Measurements from ENCODE around the gene CHST13.

The CHST13 gene

DNA sequence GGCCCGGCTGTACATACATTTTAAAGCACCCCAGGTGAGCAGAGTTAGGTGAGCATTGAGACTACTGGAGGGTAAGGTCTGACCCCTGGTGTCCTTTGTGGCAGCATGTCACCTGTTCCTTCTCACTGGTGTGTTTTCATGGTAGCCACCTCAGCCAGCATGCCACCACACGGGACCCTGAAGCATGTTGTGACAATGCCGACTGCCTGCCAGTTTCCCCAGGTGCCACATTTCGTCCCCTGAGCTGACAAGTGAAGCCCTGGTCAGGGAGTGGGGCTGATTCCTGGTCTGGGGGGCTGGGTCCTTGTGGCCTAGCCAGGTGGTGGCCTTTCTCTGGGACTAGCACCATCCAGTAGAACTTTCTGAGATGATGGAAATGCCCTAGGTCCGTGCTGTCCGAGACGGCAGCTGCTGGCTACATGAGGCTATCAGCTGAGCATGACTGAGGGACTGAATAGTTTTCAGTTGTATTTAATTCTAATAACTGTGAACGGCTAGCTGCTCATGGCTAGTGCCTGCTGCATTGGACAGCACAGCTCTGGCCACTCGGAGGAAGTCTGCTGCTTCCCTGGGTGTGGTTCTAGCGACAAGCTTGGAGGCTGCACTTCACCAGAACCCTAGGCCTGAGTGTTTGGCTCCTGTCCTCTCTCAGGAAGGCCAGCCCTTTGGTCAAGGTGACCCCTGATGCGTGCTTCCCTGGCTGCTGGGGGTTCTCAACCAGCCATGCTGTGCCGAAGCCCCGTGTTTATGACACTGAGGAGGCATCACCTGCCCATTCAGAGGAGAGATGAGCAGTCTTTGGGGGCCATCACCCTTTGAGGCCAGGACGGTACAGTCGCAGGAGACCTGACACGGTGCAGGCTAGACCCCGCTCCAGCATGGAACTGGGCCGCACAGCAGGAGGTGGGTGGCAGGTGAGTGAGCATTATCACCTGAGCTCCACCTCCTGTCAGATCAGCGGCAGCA lies 30.9 kb downstream of the CHST13 start:
- DNase-seq (ENCODE audit: extremely low spot score), result no peak
- ChIA-PET CTCF (no interaction called here), POLR2A (no interaction called here)
- TF ChIP-seq FOXM1 (IDR thresholded peaks at IDR 0.05; ENCODE audit: borderline replicate concordance), result no peak
- no peak for TF ChIP-seq BHLHE40 (IDR thresholded peaks at IDR 0.05; ENCODE audit: borderline replicate concordance)
- no peak for TF ChIP-seq SUZ12 (IDR thresholded peaks at IDR 0.05)
- no peak for TF ChIP-seq FOXA1 (IDR thresholded peaks at IDR 0.05)
- TF ChIP-seq L3MBTL2 (conservative IDR thresholded peaks at IDR 0.05), result no peak
- TF ChIP-seq FOXK2 (IDR thresholded peaks at IDR 0.05), result no peak
- no peak for TF ChIP-seq HDGF (IDR thresholded peaks at IDR 0.05; ENCODE audit: borderline replicate concordance)
- no peak for TF ChIP-seq CTBP1 (IDR thresholded peaks at IDR 0.05; ENCODE audit: borderline replicate concordance)
- no peak for TF ChIP-seq TARDBP (IDR thresholded peaks at IDR 0.05)
- TF ChIP-seq ZNF384 (IDR thresholded peaks at IDR 0.05), result no peak
- no peak for TF ChIP-seq ARNT (IDR thresholded peaks at IDR 0.05)
- no peak for TF ChIP-seq LEF1 (IDR thresholded peaks at IDR 0.05; ENCODE audit: borderline replicate concordance)
- TF ChIP-seq, protein P1, sequence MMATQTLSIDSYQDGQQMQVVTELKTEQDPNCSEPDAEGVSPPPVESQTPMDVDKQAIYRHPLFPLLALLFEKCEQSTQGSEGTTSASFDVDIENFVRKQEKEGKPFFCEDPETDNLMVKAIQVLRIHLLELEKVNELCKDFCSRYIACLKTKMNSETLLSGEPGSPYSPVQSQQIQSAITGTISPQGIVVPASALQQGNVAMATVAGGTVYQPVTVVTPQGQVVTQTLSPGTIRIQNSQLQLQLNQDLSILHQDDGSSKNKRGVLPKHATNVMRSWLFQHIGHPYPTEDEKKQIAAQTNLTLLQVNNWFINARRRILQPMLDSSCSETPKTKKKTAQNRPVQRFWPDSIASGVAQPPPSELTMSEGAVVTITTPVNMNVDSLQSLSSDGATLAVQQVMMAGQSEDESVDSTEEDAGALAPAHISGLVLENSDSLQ (IDR thresholded peaks at IDR 0.05), result no peak
- TF ChIP-seq SP1 (IDR thresholded peaks at IDR 0.05), result no peak
- TF ChIP-seq ELF4 (IDR thresholded peaks at IDR 0.05), result no peak
- no peak for TF ChIP-seq NFRKB (IDR thresholded peaks at IDR 0.05)

DNA sequence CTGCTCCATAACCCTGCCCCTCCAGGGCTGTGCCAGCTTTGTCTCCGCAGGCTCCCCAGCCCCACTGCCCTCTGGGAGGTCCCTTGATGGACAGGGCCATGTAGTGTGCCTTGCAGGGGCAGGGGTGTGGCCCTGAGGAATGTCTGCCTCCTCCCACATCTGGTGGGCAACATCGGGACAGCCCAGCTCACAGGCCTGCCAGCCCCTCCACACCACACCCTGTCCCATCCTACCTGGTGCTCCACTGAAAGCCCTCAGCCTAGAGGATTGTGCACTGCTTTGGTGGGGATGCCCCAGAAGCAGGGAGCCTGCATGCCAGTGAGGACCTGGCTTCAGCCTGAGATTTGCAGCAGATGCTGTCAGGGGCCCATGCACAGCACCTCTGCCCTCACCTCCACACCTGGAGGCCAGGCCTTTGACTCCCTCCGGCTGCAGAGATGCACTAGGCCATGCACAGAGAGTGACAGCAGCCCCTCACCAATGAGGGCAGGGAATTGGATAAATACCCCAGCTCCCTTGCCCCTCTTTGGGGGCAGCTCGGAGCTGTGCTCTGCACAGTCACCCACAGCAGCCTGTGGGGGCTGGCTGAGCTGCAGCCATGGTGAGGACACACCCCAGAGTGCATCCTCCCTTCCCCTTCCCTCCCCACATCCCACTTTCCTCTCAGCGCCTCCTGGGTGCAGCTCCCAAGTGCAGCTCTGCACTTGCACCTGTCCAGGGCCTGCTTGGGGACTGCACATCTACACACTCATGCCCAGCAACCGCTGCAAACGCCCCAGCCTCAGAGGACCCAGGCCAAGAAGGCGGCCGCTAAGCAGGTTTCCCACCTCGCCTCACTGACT lies 32.1 kb downstream of the CHST13 start:
- ChIA-PET POLR2A (no interaction called here), CTCF (no interaction called here)
- TF ChIP-seq TARDBP (IDR thresholded peaks at IDR 0.05) (no peak), FOXA1 (IDR thresholded peaks at IDR 0.05) (no peak), ZNF384 (IDR thresholded peaks at IDR 0.05) (no peak), LEF1 (IDR thresholded peaks at IDR 0.05; ENCODE audit: borderline replicate concordance) (no peak), HDGF (IDR thresholded peaks at IDR 0.05; ENCODE audit: borderline replicate concordance) (no peak), BHLHE40 (IDR thresholded peaks at IDR 0.05; ENCODE audit: borderline replicate concordance) (no peak), SP1 (IDR thresholded peaks at IDR 0.05) (no peak), ARNT (IDR thresholded peaks at IDR 0.05) (no peak), FOXM1 (IDR thresholded peaks at IDR 0.05; ENCODE audit: borderline replicate concordance) (no peak), CTBP1 (IDR thresholded peaks at IDR 0.05; ENCODE audit: borderline replicate concordance) (no peak), NFRKB (IDR thresholded peaks at IDR 0.05) (no peak)
- no peak for DNase-seq (ENCODE audit: extremely low spot score)

DNA sequence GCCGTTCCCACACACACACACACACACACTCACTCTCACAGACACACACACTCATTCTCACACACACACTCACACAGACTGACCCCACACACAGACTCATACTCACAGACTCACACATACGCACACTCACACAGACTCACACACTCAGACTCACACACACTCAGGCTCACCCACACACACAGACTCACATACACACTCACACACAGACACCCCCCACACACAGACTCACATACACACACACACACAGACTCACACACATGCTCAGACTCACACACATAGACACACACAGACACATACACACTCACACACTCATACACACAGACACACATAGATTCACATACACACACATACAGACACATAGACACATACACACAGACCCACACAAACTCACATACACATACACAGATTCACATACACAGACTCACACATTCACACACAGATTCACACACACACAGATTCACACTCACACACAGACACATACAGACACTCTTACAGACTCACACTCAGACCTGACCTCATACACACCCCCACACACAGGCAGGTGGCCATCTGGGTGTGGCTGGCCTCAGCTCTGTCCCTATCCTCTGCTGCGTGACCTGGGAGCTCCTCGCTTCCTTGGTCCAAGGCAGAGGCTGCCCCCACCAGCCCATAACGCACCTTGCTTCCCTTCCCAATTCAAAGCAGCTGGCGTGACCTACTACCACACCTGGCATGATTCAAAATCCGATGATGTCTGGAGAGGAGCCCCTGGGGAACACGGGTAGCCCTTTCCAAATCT lies 32.9 kb downstream of the CHST13 start:
- CTCF ChIA-PET, result no interaction called here
- TF ChIP-seq ELF4 (IDR thresholded peaks at IDR 0.05), result no peak
- TF ChIP-seq ARNT (IDR thresholded peaks at IDR 0.05), result no peak
- no peak for TF ChIP-seq L3MBTL2 (conservative IDR thresholded peaks at IDR 0.05)
- TF ChIP-seq TARDBP (IDR thresholded peaks at IDR 0.05), result no peak
- no peak for TF ChIP-seq FOXM1 (IDR thresholded peaks at IDR 0.05; ENCODE audit: borderline replicate concordance)
- no peak for TF ChIP-seq SP1 (IDR thresholded peaks at IDR 0.05)
- no peak for TF ChIP-seq NFRKB (IDR thresholded peaks at IDR 0.05)
- TF ChIP-seq HDGF (IDR thresholded peaks at IDR 0.05; ENCODE audit: borderline replicate concordance), result no peak
- TF ChIP-seq FOXK2 (IDR thresholded peaks at IDR 0.05), result no peak
- no peak for TF ChIP-seq ZNF384 (IDR thresholded peaks at IDR 0.05)
- no peak for TF ChIP-seq SUZ12 (IDR thresholded peaks at IDR 0.05)
- DNase-seq (ENCODE audit: extremely low spot score), result no peak
- POLR2A ChIA-PET, result no interaction called here

DNA sequence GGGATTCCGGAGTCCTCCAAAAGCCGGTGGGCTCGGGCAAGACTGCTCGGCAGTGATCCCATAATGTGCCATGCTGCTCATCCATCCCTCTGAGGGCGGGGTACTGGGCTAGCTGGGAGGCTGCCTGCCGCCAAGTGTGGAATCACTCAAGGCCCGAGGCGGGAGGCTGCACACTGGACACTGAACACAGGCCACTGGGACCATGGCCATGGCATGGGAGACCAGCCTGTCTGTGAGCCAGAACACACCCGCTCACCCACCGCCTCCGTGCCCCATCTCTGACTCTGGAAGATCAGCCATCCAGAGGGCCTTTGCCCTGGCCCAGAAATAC lies 33.4 kb downstream of the CHST13 start:
- ChIA-PET CTCF (no interaction called here), POLR2A (no interaction called here)
- DNase-seq (ENCODE audit: extremely low spot score), result no peak
- TF ChIP-seq L3MBTL2 (conservative IDR thresholded peaks at IDR 0.05) (no peak), HDGF (IDR thresholded peaks at IDR 0.05; ENCODE audit: borderline replicate concordance) (no peak), ZNF384 (IDR thresholded peaks at IDR 0.05) (no peak), FOXA1 (IDR thresholded peaks at IDR 0.05) (no peak), FOXK2 (IDR thresholded peaks at IDR 0.05) (no peak), CTBP1 (IDR thresholded peaks at IDR 0.05; ENCODE audit: borderline replicate concordance) (no peak), NFRKB (IDR thresholded peaks at IDR 0.05) (no peak), ELF4 (IDR thresholded peaks at IDR 0.05) (no peak), LEF1 (IDR thresholded peaks at IDR 0.05; ENCODE audit: borderline replicate concordance) (no peak), BHLHE40 (IDR thresholded peaks at IDR 0.05; ENCODE audit: borderline replicate concordance) (no peak), ARNT (IDR thresholded peaks at IDR 0.05) (no peak), SP1 (IDR thresholded peaks at IDR 0.05) (no peak)
- TF ChIP-seq, protein P1 (IDR thresholded peaks at IDR 0.05), result no peak

DNA sequence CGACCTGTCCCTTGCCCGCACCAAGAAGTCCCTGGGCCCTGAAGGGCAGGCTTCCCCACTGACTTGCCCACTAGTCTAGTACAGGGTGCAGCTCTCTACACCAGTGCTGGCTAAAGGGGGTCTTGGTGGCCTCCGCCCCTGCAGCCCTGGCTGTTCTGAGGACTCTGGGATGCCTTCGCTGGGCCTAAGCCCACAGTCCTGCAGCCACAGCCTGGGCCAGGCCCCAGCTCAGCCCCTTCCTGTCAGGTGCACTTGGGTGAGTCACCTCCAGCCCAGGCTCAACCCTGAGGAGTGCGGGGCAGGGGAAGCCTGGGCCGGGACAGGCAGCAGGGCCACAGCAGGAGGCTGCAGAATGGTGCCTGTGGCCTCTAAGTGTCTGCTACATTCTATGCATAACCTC lies 33.8 kb downstream of the CHST13 start:
- no peak for DNase-seq (ENCODE audit: extremely low spot score)
- POLR2A ChIA-PET, result no interaction called here

More for the DNA sequence above, 33.8 kb downstream of the CHST13 start:
- TF ChIP-seq LEF1 (IDR thresholded peaks at IDR 0.05; ENCODE audit: borderline replicate concordance), result no peak
- no peak for TF ChIP-seq SP1 (IDR thresholded peaks at IDR 0.05)
- no peak for TF ChIP-seq FOXM1 (IDR thresholded peaks at IDR 0.05; ENCODE audit: borderline replicate concordance)
- no peak for TF ChIP-seq SUZ12 (IDR thresholded peaks at IDR 0.05)
- no peak for TF ChIP-seq L3MBTL2 (conservative IDR thresholded peaks at IDR 0.05)
- TF ChIP-seq ARNT (IDR thresholded peaks at IDR 0.05), result no peak
- no peak for TF ChIP-seq ZNF384 (IDR thresholded peaks at IDR 0.05)
- TF ChIP-seq NFRKB (IDR thresholded peaks at IDR 0.05), result no peak
- no peak for TF ChIP-seq FOXK2 (IDR thresholded peaks at IDR 0.05)
- TF ChIP-seq, protein P1 (IDR thresholded peaks at IDR 0.05), result no peak
- no peak for TF ChIP-seq FOXA1 (IDR thresholded peaks at IDR 0.05)
- no peak for TF ChIP-seq ELF4 (IDR thresholded peaks at IDR 0.05)
- CTCF ChIA-PET, result no interaction called here

All from HEK293T (cell line).